ENCODE data around the gene BMS1. TPM values are rescaled to one million over a fixed set of nuclear protein-coding genes. Genes with fewer than 3 reads are reported as not detected.

Gene BMS1
- total RNA-seq, 1 experiment from 2014 or later: 40.0 TPM

- Histone ChIP-seq H3K9me3 (ENCODE audit: control insufficient read depth in 1 of 2, insufficient read depth in 1 of 2, low read depth in 1 of 2, low read length in 2 of 2) (no peaks in the 10 kb centered on the region), H3K4me1 (ENCODE audit: control insufficient read depth in 1 of 2, insufficient read depth in 2 of 2, low read length in 2 of 2) (peaks cover 14 to 19% of the 10 kb centered on the region in 2 experiments; a peak in 3 of 4 replicates), H3K27ac (ENCODE audit: low read depth, low read length) (no peak overlapping the region), H3K4me3 (replicated peaks in 1 of 2; ENCODE audit: low read depth in 1 of 2, low read length in 2 of 2) (no peak overlapping the region), H3K4me2 (ENCODE audit: low read length) (no peak overlapping the region), H3K9me2 (ENCODE audit: insufficient read depth) (no peaks in the 10 kb centered on the region), H3K9ac (ENCODE audit: low read length) (no peak overlapping the region), H4K20me1 (ENCODE audit: insufficient read depth) (peaks cover 9% of the 10 kb centered on the region; the same call in 1 of the 2 replicates), H3K27me3 (ENCODE audit: insufficient read depth, low read length) (no peaks in the 10 kb centered on the region), H3K79me2 (ENCODE audit: insufficient read depth, low read length) (peaks cover 29% of the 10 kb centered on the region), H2AFZ (ENCODE audit: low read depth, low read length, poor library complexity, severe bottlenecking) (no peak overlapping the region), H3K36me3 (ENCODE audit: control insufficient read depth in 1 of 2, insufficient read depth in 2 of 2, low read length in 2 of 2) (peaks cover 5 to 12% of the 10 kb centered on the region in 2 experiments; a peak in 3 of 4 replicates)
- ChIA-PET CTCF (no interaction called here), RAD21 (ENCODE audit: low non-redundant PET in 1 of 2, low total read pairs in 2 of 2, uncharacterized antibody in 2 of 2, unreplicated experiment in 2 of 2) (no interaction called here), POLR2A (no interaction called here)
- TF ChIP-seq YY1 (IDR thresholded peaks at IDR 0.05; ENCODE audit: extremely low read depth, insufficient replicate concordance, low read depth, low read length): no peak
- TF ChIP-seq EGR1 (IDR thresholded peaks at IDR 0.05; ENCODE audit: low read depth): no peak
- no peak for TF ChIP-seq RAD21 (IDR thresholded peaks at IDR 0.05; ENCODE audit: low read depth)
- no peak for TF ChIP-seq ATF3 (IDR thresholded peaks at IDR 0.05)
- intact Hi-C loops (cut with micrococcal nuclease): no loop called here
- ATAC-seq (no peak), DNase-seq (ENCODE audit: low read depth, low spot score) (no peak)
- no TSS peak for BruUV-seq (replicated peaks)
Measured at GRCh38 chr10:42780456-42780855, 2.1 kb upstream of the BMS1 start.

- no peaks in the 10 kb centered on the region for H3K9me2 ChIP-seq (ENCODE audit: insufficient read depth)
- H3K9ac ChIP-seq (ENCODE audit: low read length): peak overlapping the region; percentile 90
- peaks cover 14 to 19% of the 10 kb centered on the region in 2 experiments; a peak in 3 of 4 replicates for H3K4me1 ChIP-seq (ENCODE audit: control insufficient read depth in 1 of 2, insufficient read depth in 2 of 2, low read length in 2 of 2)
- H3K27ac ChIP-seq (ENCODE audit: low read depth, low read length): peak overlapping the region; percentile 94
- H3K4me3 ChIP-seq (replicated peaks in 1 of 2; ENCODE audit: low read depth in 1 of 2, low read length in 2 of 2): peak overlapping the region; percentile 87 to 99
- no peaks in the 10 kb centered on the region for H3K9me3 ChIP-seq (ENCODE audit: control insufficient read depth in 1 of 2, insufficient read depth in 1 of 2, low read depth in 1 of 2, low read length in 2 of 2)
- CTCF ChIA-PET: interaction anchor here (1.7 kb wide), 1 partner anchor 29 kb away, joined by 6 read pairs; no protein-coding TSS in a partner anchor
- RAD21 ChIA-PET (ENCODE audit: low non-redundant PET in 1 of 2, low total read pairs in 2 of 2, uncharacterized antibody in 2 of 2, unreplicated experiment in 2 of 2): interaction anchor here in 1 of 2 experiments (1.6 kb wide), 1 partner anchor 25 kb away, joined by 4 read pairs; no protein-coding TSS in a partner anchor
- no peaks in the 10 kb centered on the region for H3K27me3 ChIP-seq (ENCODE audit: insufficient read depth, low read length)
- peak overlapping the region; percentile 85 for H3K4me2 ChIP-seq (ENCODE audit: low read length)
- BruUV-seq (replicated peaks): TSS peak; percentile 76
- peaks cover 18 to 26% of the 10 kb centered on the region in 2 experiments for H3K36me3 ChIP-seq (ENCODE audit: control insufficient read depth in 1 of 2, insufficient read depth in 2 of 2, low read length in 2 of 2)
- peaks cover 9% of the 10 kb centered on the region; the same call in 1 of the 2 replicates for H4K20me1 ChIP-seq (ENCODE audit: insufficient read depth)
- POLR2A ChIA-PET: interaction anchor here (1.3 kb wide), 1 partner anchor 11 kb away, joined by 3 read pairs; no protein-coding TSS in a partner anchor
- DNase-seq (ENCODE audit: low read depth, low spot score): no peak
- intact Hi-C loops (cut with micrococcal nuclease): loop anchor here (1.0 to 2.0 kb wide), 3 partner anchors 29 to 230 kb away; partner anchors contain the start of gene ZNF33B
- peak; percentile 46 for ATAC-seq
- no peak overlapping the region for H2AFZ ChIP-seq (ENCODE audit: low read depth, low read length, poor library complexity, severe bottlenecking)
- peaks cover 42% of the 10 kb centered on the region for H3K79me2 ChIP-seq (ENCODE audit: insufficient read depth, low read length)
- TF ChIP-seq REST (IDR thresholded peaks at IDR 0.05; ENCODE audit: low read depth) (no peak), ZNF274 (IDR thresholded peaks at IDR 0.05; ENCODE audit: low read depth, low read length) (no peak), POLR2A (IDR thresholded peaks at IDR 0.05; ENCODE audit: borderline replicate concordance, extremely low read depth, insufficient read depth, insufficient read length) (no peak), JUND (IDR thresholded peaks at IDR 0.05) (no peak), ZBTB33 (IDR thresholded peaks at IDR 0.05; ENCODE audit: extremely low read depth, insufficient replicate concordance, low read length) (no peak), SIN3A (IDR thresholded peaks at IDR 0.05; ENCODE audit: low read depth) (no peak), ZFX (IDR thresholded peaks at IDR 0.05) (no peak), FOSL1 (IDR thresholded peaks at IDR 0.05; ENCODE audit: low read depth) (no peak), CBX3 (IDR thresholded peaks at IDR 0.05; ENCODE audit: low read depth) (no peak), YY1 (IDR thresholded peaks at IDR 0.05; ENCODE audit: extremely low read depth, insufficient replicate concordance, low read depth, low read length) (no peak), EZH2 (IDR thresholded peaks at IDR 0.05) (no peak), EZH2phosphoT487 (IDR thresholded peaks at IDR 0.05; ENCODE audit: borderline replicate concordance) (no peak)
Measured at GRCh38 chr10:42781893-42782445, 626 bp upstream of the BMS1 start.
